Natural killer cell (primary cell): ENCODE results near the gene DSG3. TPM values are rescaled to one million over a fixed set of nuclear protein-coding genes. Genes with fewer than 3 reads are reported as not detected.

Experiments used
- ATAC-seq, 3 donors: fragments of 150-1000 bp in 2 of 3; fragments of 200-7000 bp in 1 of 3; cut with Tn5 transposase; 1 replicate in 1 of 3; 2 replicates in 2 of 3; pipeline ENCODE4 v1.10.0; 2021; ENCODE audit warnings: mild to moderate bottlenecking in 2 of 3, moderate library complexity in 2 of 3
- DNase-seq, 2 donors: peaks; one replicate each; pipeline versions ENCODE4 v3.0.0 to v3.0.0-alpha.2; 2013 to 2021; ENCODE audit warnings: mixed read lengths in 1 of 2
- H3K27ac ChIP-seq: one replicate; pipeline ENCODE4 v1.5.1; 2013; ENCODE audit warnings: mild to moderate bottlenecking, low read length
- H3K27me3 ChIP-seq: one replicate; pipeline ENCODE4 v1.6.1; 2013; ENCODE audit warnings: low read length; ENCODE audit not compliant: control insufficient read depth, insufficient read depth
- H3K36me3 ChIP-seq: one replicate; pipeline ENCODE4 v1.6.1; 2013; ENCODE audit warnings: low read length; ENCODE audit not compliant: control insufficient read depth, insufficient read depth
- H3K4me1 ChIP-seq: one replicate; pipeline ENCODE4 v1.6.1; 2013; ENCODE audit warnings: low read length; ENCODE audit not compliant: control insufficient read depth, insufficient read depth
- H3K4me3 ChIP-seq: one replicate; pipeline ENCODE4 v1.5.1; 2013; ENCODE audit warnings: low read length
- H3K9me3 ChIP-seq: one replicate; pipeline ENCODE4 v1.6.1; 2013; ENCODE audit warnings: low read length; ENCODE audit not compliant: control insufficient read depth, insufficient read depth
- H3K27ac Mint-ChIP-seq, 2 donors: one replicate each; pipeline ENCODE4 v1.8.0; 2022; ENCODE audit warnings: mild to moderate bottlenecking in 2 of 2, mixed read lengths in 2 of 2, moderate library complexity in 1 of 2
- H3K27me3 Mint-ChIP-seq, 2 donors: one replicate each; pipeline ENCODE4 v1.8.0; 2022; ENCODE audit warnings: low read depth in 2 of 2, mixed read lengths in 2 of 2
- H3K36me3 Mint-ChIP-seq: one replicate; pipeline ENCODE4 v1.8.0; 2022; ENCODE audit warnings: mixed read lengths
- H3K4me1 Mint-ChIP-seq, 2 donors: one replicate each; pipeline ENCODE4 v1.8.0; 2022; ENCODE audit warnings: mixed read lengths in 2 of 2
- H3K4me3 Mint-ChIP-seq: one replicate; pipeline ENCODE4 v1.8.0; 2022; ENCODE audit warnings: mild to moderate bottlenecking, moderate library complexity, mixed read lengths
- H3K9me3 Mint-ChIP-seq, 2 donors: one replicate each; pipeline ENCODE4 v1.8.0; 2022; ENCODE audit warnings: mixed read lengths in 2 of 2
- WGBS: methylation state at CpG from one replicate; pipeline ENCODE4 v1.1.7; 2013; ENCODE audit warnings: missing lambda C conversion rate; ENCODE audit not compliant: insufficient coverage; 5-methylcytosine and 5-hydroxymethylcytosine counted together
- intact Hi-C: fragments of 100-400 bp; cut with micrococcal nuclease; formaldehyde crosslinking; loops from one replicate; pipeline ENCODE4 v1.14.2; 2022
- total RNA-seq, 4 donors: library from RNA; stranded (reverse); fragments of 120-200 nt in 1 of 4; gene quantifications; one replicate each; pipeline versions ENCODE4 v1.2.3 to v1.2.4, GENCODE V29; 2013 to 2022
- TF ChIP-seq, protein P1 (sequence below): fragments of 200-600 bp; IDR thresholded peaks from one replicate; pipeline ENCODE4 v1.8.0; 2022; ENCODE audit warnings: antibody characterized with exemption

DSG3 gene
- total RNA-seq, 3 donors from 2014 or later (not counting 1 experiment from before 2014, with no cell fraction given): 0.28 TPM; not detected in 2

DNA sequence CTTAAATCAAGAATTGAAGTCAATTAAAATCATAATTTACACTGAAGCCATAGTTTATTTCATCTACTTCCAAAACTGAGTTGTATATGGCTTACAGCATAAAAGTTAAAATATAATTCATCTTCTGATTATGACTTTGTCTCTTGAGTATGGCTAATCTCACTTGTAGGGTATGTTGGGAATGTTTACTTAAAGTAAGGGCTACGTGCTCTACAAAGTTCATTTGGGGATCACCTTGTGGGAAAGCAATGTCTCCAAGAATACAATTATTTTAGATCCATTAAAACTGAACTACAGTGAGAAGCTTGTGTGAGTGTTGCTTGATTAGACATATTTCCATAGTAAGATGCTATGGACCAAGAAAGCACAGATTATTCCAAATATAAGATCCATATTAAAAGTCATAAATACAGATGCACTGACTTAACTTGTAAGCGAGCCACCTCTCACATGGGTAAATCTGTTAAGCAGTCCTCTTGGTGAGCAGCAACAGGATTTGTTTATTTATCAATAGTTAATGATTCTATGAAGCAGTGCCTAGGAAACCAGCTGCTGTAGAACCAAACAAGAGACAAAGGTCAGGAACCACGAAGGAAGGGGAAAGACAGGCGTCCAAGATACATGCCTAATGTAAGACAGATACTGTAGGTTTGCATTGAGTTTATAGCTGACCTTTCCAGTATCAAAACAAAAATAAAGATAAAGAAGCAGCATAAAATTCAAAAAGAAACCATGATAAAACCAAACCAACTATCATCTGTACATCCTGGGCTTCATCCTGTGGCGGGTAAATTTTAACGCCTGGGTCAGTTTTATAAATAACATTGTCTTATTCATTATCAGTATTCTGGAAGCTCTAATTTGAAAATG lies 46.1 kb upstream of the DSG3 start:
- H3K4me1 ChIP-seq: no peaks in the 10 kb centered on the region
- intact Hi-C loops: no loop called here
- TF ChIP-seq, protein P1, sequence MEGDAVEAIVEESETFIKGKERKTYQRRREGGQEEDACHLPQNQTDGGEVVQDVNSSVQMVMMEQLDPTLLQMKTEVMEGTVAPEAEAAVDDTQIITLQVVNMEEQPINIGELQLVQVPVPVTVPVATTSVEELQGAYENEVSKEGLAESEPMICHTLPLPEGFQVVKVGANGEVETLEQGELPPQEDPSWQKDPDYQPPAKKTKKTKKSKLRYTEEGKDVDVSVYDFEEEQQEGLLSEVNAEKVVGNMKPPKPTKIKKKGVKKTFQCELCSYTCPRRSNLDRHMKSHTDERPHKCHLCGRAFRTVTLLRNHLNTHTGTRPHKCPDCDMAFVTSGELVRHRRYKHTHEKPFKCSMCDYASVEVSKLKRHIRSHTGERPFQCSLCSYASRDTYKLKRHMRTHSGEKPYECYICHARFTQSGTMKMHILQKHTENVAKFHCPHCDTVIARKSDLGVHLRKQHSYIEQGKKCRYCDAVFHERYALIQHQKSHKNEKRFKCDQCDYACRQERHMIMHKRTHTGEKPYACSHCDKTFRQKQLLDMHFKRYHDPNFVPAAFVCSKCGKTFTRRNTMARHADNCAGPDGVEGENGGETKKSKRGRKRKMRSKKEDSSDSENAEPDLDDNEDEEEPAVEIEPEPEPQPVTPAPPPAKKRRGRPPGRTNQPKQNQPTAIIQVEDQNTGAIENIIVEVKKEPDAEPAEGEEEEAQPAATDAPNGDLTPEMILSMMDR: no peak
- no peaks in the 10 kb centered on the region for H3K4me1 Mint-ChIP-seq
- no peaks in the 10 kb centered on the region for H3K9me3 Mint-ChIP-seq
- no peak overlapping the region for H3K27ac ChIP-seq
- no peaks in the 10 kb centered on the region for H3K9me3 ChIP-seq
- H3K27me3 Mint-ChIP-seq: no peaks in the 10 kb centered on the region
- H3K36me3 Mint-ChIP-seq: no peaks in the 10 kb centered on the region
- H3K27ac Mint-ChIP-seq: no peak overlapping the region
- 89% methylated on average over 4 of the region's 6 CpGs for WGBS
- no peak overlapping the region for H3K4me3 ChIP-seq
- no peak for DNase-seq
- no peaks in the 10 kb centered on the region for H3K36me3 ChIP-seq
- ATAC-seq: no peak
- no peaks in the 10 kb centered on the region for H3K27me3 ChIP-seq
- H3K4me3 Mint-ChIP-seq: no peak overlapping the region

- H3K9me3 ChIP-seq: no peaks in the 10 kb centered on the region
- H3K4me1 ChIP-seq: no peaks in the 10 kb centered on the region
- H3K27ac Mint-ChIP-seq: no peak overlapping the region
- H3K9me3 Mint-ChIP-seq: peaks cover 2% of the 10 kb centered on the region in 2 donors
- no peaks in the 10 kb centered on the region for H3K36me3 Mint-ChIP-seq
- no peak overlapping the region for H3K27ac ChIP-seq
- no peak overlapping the region for H3K4me3 ChIP-seq
- H3K27me3 Mint-ChIP-seq: peaks cover 0 to 2% of the 10 kb centered on the region in 2 donors
- TF ChIP-seq, protein P1: no peak
- no peaks in the 10 kb centered on the region for H3K36me3 ChIP-seq
- no peak overlapping the region for H3K4me3 Mint-ChIP-seq
- DNase-seq (no peak), ATAC-seq (no peak)
- intact Hi-C loops: no loop called here
- no peaks in the 10 kb centered on the region for H3K4me1 Mint-ChIP-seq
- no peaks in the 10 kb centered on the region for H3K27me3 ChIP-seq
Observed at GRCh38 chr18:31402026-31402373, 45.5 kb upstream of the DSG3 start.

DNA sequence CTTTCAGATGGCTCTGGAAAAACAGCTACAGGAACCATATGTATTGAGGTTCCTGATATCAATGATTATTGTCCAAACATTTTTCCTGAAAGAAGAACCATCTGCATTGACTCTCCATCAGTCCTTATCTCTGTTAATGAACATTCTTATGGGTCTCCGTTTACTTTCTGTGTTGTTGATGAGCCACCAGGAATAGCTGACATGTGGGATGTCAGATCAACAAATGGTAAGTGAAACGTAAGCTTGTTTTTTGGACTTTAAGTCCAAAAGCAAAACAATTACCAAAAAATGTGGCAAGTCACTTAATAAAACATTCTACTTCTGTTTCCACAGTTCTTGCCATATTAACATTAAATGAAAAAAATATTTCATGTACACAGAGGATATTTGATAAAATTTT lies 44.1 kb upstream of the DSG3 start:
- H3K27me3 Mint-ChIP-seq: peaks cover 0 to 3% of the 10 kb centered on the region in 2 donors
- TF ChIP-seq, protein P1: no peak
- WGBS: 84% methylated on average over 2 of the region's 2 CpGs
- Histone ChIP-seq H3K4me3 (no peak overlapping the region), H3K36me3 (no peaks in the 10 kb centered on the region), H3K27ac (no peak overlapping the region), H3K4me1 (no peaks in the 10 kb centered on the region), H3K27me3 (no peaks in the 10 kb centered on the region), H3K9me3 (no peaks in the 10 kb centered on the region)
- intact Hi-C loops: no loop called here
- H3K36me3 Mint-ChIP-seq: no peaks in the 10 kb centered on the region
- no peaks in the 10 kb centered on the region for H3K4me1 Mint-ChIP-seq
- no peak overlapping the region for H3K4me3 Mint-ChIP-seq
- no peak for DNase-seq
- ATAC-seq: no peak
- no peak overlapping the region for H3K27ac Mint-ChIP-seq
- H3K9me3 Mint-ChIP-seq: peaks cover 3 to 4% of the 10 kb centered on the region in 2 donors

DNA sequence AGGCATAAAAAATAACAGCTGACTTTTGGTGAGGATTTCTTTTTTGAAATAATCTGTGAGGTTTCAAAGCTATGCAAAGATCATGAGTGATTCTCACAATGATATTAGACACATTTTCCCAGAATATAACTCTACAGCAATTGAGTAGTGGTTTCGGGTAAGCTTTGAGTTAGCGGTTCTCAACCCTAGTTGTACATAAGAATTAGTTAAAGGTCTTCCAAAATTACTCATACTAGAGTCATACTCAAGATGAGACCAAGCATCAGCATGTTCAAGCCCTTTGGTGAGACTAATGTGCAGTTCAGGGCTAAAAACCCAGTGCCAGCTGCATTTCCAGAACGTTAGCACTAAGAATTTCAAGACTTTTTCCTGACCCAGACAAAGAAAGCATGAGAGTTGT lies 39.9 kb upstream of the DSG3 start:
- intact Hi-C loops: no loop called here
- H3K4me1 ChIP-seq: no peaks in the 10 kb centered on the region
- H3K4me3 ChIP-seq: no peak overlapping the region
- H3K4me3 Mint-ChIP-seq: no peak overlapping the region
- H3K36me3 ChIP-seq: no peaks in the 10 kb centered on the region
- H3K27me3 Mint-ChIP-seq: peaks cover 0 to 3% of the 10 kb centered on the region in 2 donors
- DNase-seq (no peak), ATAC-seq (no peak)
- H3K4me1 Mint-ChIP-seq: no peaks in the 10 kb centered on the region
- no peaks in the 10 kb centered on the region for H3K36me3 Mint-ChIP-seq
- H3K27ac ChIP-seq: no peak overlapping the region
- no peaks in the 10 kb centered on the region for H3K9me3 ChIP-seq
- H3K9me3 Mint-ChIP-seq: peaks cover 4 to 5% of the 10 kb centered on the region in 2 donors
- TF ChIP-seq, protein P1: no peak
- H3K27me3 ChIP-seq: no peaks in the 10 kb centered on the region
- 92% methylated on average over 2 of the region's 3 CpGs for WGBS
- H3K27ac Mint-ChIP-seq: no peak overlapping the region
